ENCODE data around the gene OR13J1. TPM values are rescaled to one million over a fixed set of nuclear protein-coding genes. Genes with fewer than 3 reads are reported as not detected.

The OR13J1 gene
- total and polyA plus RNA-seq, 2 experiments from 2014 or later: 0.15 TPM; not detected in 1

DNA sequence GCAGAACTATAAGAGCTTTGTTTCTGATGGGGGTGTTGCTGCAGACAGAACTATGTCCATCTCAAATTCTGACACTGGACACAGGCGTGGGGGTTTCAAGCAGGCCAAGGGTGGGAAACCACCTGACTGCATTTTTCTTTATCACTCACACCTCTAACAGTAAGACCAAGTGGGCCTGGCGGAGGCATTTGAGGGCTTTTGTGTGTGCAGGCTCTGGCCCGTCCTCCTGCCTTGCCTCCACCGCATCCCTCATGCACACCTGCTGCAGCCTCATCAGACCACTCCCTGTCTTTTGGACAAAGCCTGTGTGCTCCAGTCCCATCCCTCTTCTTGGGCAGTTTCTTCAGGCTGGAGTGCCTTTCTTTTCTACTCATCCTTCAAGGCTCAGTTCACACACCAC, 7.9 kb downstream of the OR13J1 start (continued):
- TF ChIP-seq ZNF462 (CRISPR knock-in tag; IDR thresholded peaks at IDR 0.05) (no peak), POLR2AphosphoS5 (IDR thresholded peaks at IDR 0.05; ENCODE audit: low read depth) (no peak), EZH2 (IDR thresholded peaks at IDR 0.05; ENCODE audit: low read depth, unreplicated experiment) (no peak), ZNF114 (CRISPR knock-in tag; IDR thresholded peaks at IDR 0.05) (no peak)

DNA sequence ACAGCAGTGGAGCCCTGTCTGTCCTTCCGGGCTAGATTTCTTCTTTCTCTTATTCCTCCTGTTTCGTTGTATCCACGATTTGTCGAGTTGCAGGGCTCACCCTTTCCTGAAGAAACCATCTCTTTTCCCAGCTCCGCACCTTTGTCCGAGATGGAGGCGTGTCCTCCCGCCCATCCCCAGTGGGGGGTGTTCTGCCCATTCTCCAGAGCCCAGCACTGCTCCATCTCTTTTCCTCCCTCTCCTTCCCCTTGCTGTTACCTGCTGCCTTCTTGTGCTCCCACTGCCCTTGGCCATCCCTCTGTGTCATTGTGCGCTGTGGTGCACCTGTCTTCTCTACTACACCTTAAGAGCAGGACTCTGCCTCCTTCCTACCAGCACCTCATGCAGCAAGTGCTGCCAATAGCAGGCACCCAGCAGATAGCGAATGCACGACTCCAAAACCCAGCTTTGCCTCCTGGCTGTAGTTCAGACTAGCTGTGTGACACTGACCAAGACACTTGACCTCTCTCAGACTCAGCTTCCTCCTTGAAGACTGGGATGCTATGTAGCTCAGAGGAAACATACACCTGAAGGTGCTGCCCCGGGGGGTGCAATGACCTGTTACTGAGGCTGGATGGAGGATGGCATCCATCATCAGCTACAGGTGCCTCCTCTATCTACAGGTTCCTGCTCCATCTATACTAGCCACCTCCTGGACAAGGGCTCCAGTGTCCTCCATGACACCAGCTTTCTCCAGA, 8.9 kb downstream of the OR13J1 start:
- Mint-ChIP-seq H3K36me3 (ENCODE audit: low read depth) (no peaks in the 10 kb centered on the region), H3K27me3 (ENCODE audit: insufficient read depth, low read depth, poor library complexity) (peaks cover 13% of the 10 kb centered on the region), H3K4me1 (peaks cover 6% of the 10 kb centered on the region; the same call in 2 of the 3 replicates), H3K27ac (no peak overlapping the region), H3K4me3 (no peak overlapping the region), H3K9me3 (no peaks in the 10 kb centered on the region)
- no peak overlapping the region for H3K4me3 ChIP-seq
- no peaks in the 10 kb centered on the region for H3K36me3 ChIP-seq (ENCODE audit: insufficient read depth)
- no peaks in the 10 kb centered on the region for H3K79me2 ChIP-seq (replicated peaks; ENCODE audit: insufficient read depth)
- no peaks in the 10 kb centered on the region for H3F3A ChIP-seq (replicated peaks; ENCODE audit: low read depth)
- H3K27me3 ChIP-seq (ENCODE audit: insufficient read depth): no peaks in the 10 kb centered on the region
- ATAC-seq (peak; percentile 31; the same call in 2 of the 3 replicates), DNase-seq (ENCODE audit: low spot score) (no peak)
- H4K20me1 ChIP-seq (replicated peaks; ENCODE audit: insufficient read depth): no peaks in the 10 kb centered on the region
- peaks cover 7% of the 10 kb centered on the region; the same call in 1 of the 2 replicates for H3K4me1 ChIP-seq (ENCODE audit: insufficient read depth)
- no peak overlapping the region for H3K27ac ChIP-seq (ENCODE audit: low read depth)
- H3K4me2 ChIP-seq: no peak overlapping the region
- H2AFZ ChIP-seq: no peak overlapping the region
- H3K9me2 ChIP-seq (ENCODE audit: insufficient read depth): no peaks in the 10 kb centered on the region
- TF ChIP-seq NANOG (IDR thresholded peaks at IDR 0.05; ENCODE audit: borderline replicate concordance) (no peak), CREB1 (CRISPR knock-in tag; IDR thresholded peaks at IDR 0.05; ENCODE audit: low read depth) (no peak), ZNF331 (CRISPR knock-in tag; IDR thresholded peaks at IDR 0.05; ENCODE audit: low read depth) (no peak), ETS1 (IDR thresholded peaks at IDR 0.05) (no peak), POLR2AphosphoS5 (IDR thresholded peaks at IDR 0.05; ENCODE audit: low read depth) (no peak), ZNF462 (CRISPR knock-in tag; IDR thresholded peaks at IDR 0.05) (no peak)

All from GM23338 (cell line).